Hematopoietic multipotent progenitor cell treated with erythropoietin and hydrocortisone succinate and interleukin-3 and kit ligand, for 4 days (in vitro differentiated cells): Measurements from ENCODE around the gene PRKCE.
A peak's percentile ranks its signal among the peaks of the same experiment; 100 is the strongest.
"Not testable (repeated sequence)": the region's sequence is repeated elsewhere in the genome, so short reads cannot be mapped to it uniquely, and the experiment has no call there.

Experiments used
- DNase-seq: peaks from one replicate; pipeline ENCODE4 v3.0.0-alpha.2; 2015

The PRKCE gene

DNA sequence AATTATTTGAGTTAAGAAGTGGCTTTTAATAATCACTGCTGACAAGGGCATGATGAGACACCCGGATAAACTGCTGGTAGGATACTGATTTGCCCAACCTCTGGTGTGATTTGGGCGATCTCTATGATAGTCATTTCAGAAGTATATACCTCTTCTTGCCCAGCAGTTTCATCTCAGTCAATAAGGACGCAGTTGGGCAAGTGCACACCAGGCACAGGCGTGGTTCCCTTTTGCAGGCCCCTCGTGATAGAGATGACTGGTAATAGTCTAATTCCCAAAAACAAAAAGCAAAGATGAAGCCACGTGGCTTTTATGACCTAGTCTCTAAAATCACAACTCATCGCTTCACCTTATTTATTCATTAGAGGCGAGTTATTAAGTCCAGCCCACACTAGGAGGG, 246.4 kb downstream of the PRKCE start:
- no peak for DNase-seq

DNA sequence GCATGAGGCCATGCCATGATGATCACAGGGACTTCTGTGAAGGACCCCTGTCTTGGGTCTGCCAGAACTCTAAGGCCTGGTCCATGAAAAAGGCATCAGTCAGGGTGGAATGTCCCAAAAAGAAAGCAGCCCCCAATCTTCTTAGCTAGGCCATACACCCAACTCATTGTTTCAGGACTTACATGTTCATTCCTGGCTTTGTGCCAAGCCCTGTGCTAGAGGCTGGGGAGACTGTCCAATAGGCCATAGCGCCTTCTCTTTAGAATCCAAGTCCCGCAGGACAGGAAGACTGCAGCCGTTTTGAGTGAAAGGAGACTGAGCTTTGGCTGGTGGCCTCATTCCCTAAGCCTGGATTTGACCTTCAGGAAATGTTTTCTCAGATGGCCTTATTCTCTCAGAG, 247.3 kb downstream of the PRKCE start:
- DNase-seq: peak; percentile 52

DNA sequence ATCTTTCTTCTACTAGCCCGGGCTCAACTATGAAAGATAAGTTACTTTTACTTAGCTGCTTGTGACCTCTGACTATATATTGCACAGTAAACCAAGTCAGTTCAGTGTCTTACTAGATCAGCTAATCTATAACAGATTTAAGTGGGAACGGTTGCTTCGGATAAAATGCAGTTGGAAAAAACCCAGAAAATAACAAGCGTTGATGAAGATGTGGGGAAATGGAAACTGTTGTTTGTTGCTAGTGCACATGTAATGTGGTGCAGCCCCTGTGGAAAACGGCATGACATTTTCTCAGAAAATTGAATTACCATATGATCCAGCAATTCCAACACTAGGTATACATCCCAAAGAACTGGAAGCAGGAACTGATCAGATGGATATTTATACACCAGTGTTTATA, 248.5 kb downstream of the PRKCE start:
- DNase-seq: no peak

DNA sequence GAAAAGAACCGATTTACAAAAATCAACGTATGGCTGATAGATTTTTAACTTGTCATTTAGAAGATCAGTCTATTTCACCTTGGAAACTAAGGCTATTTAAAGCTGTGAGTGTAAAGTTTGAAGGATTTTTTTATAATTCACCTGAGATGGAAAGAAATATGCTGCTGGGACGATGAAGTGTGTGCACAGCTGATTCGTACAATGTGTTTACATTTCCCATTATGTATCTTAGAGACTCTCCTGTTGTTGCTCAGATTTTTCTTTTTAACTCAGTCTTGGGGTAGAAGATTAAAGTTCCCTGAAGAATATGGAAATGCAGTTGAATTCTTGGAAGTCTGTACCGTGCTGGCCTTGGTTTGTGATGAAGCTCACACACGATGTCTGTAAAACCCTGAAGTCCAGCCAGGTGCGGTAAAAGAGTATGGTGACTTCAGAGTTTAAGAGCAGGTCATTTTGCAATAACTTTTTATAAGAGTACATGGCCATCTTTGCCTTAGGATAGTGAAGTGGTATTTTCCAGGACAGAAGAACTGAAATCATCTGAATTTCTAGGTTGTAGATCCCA, 250.1 kb downstream of the PRKCE start:
- DNase-seq: no peak

DNA sequence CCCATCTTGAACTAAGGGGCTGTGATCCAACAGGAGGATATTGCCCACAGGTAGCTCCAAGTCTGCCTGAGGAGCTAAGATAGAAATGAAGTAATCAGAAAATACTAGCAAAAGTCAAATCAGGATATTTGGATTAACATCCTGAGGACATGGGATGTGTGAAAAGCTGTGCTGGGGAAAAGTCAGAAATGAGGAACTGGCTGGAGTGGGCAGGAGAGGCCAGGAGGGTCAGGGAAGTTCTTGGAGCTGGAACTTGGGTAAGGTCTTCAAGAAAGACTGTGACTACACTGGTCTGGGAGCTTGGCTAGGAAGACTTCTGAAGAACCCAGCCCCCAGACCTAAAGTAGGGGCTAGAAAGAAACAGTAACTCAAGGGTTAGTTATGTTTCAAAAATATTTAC, 250.9 kb downstream of the PRKCE start:
- DNase-seq: no peak

DNA sequence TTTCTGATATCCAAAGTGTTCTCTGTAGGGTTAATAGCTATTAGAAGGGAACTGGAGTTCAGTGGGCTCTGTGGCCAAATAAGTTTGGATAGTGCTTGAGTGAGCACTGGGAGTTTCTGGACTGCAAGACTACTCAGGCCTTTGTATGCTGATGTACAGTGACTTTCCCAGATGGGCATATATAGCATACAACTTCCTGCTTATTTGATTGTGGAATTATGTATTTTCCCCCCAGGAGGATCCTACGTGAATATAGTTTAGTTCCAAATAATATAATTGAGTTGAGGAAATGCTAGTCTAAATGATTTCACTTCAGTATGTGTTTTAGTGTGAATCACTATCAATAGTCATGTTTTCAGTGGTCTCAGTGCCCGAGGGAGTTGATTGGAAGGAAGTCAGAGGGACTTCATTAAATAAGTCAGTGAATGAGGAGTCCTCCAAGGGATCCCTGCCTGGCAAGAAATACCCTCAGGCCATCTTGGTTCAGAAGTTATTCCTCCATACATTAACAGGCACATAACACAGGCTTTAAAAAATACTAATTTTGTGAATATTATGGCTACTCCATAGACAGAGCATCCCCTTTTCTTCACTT, 251.4 kb downstream of the PRKCE start:
- no peak for DNase-seq

DNA sequence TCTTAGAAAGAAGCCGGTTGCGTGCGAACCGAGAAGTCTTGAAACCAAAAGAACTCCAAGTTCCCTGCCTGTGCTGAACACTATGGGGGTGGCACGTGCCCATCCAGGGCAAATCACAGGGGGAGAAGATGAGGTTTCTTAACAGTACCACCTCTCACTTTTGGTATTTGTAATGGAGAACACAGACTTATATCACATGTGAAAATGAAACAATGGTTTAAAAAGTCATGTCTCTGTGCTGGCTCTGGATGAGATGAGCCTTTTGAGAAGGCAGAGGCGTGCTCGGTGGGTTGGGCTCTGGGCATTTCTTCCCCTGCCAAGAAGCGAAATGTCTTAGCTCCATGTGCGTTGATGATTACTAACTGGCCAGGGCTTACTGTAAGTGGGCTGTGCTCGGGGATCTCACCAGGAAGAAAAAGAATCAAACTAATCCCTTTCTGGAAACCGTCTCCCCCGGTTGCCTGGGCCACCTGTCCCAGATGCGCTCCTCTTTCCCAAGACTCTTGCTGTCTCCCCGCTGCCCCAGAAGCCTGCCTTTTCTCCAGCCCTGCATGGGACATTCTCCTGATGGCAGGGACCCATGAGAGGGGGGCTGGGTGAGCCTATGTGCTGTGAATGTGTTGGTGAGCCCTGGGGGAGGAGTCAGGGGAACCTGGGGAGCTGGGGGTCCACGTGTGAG, 252.9 kb downstream of the PRKCE start:
- no peak for DNase-seq

DNA sequence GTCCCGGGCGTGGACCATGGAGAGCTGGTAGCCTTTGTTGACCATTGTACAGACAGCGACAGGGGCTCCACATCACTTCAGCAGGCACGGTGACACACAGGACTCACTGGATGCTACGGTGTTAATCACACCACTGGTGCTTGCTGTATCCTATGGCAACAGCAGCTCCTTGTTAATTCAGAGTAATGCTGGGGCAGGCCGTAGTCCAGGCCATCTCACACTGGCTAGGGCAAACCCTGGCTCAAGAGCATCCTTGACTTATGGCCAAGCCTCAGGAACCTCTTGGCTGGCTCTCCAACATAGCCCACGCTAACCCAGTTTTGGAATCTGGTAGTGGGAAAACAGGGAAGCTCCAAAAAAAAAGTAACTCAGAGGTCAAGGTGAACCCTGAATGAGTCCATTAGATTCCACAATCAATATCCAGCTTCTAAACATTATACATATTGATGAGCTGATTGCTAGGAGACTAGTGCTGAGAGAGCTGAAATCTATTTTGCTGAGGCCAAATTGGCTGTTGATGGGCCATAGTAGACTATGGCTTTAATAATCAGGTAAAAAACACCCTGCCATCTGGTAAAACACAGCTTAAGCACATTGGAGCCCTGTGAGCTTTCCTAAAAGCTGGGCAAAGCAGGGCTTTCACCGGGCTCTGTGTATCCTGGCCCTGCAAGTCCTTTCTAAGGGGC, 253.6 kb downstream of the PRKCE start:
- no peak for DNase-seq

DNA sequence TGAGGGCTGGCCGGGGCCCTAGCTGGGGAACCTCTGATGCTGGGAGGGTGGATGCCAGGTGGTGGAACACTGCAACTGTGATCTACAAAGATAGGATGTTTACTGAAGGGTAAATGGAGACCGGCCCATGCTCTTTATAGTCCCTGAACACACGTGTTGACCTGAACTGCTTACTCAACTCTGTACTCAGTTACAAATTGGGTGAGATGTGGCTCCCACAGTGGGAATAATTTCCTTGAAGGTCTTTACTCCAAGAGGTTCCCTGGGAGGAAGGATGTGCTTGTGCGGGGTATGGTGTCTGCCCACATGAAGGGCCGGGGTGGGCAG, 254.1 kb downstream of the PRKCE start:
- no peak for DNase-seq

DNA sequence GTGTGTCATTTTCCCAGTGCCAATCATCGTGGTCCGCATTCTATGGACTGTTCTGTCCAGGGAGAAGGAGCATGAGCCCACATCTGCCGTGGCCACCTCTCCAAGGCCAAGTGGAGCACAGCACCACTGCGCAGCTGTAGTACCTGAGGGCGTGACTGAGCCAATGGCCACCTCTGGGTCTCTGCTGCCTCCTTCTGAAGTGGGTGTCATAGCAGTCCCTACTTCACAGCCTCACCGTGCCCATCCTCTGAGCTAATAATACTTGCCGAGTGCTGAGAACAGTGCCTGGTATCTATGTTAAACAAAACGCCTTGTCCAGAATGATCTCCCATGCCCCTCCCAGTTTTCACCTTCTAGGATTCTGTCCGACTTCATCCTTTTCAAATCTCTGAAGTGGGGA, 256.1 kb downstream of the PRKCE start:
- no peak for DNase-seq

DNA sequence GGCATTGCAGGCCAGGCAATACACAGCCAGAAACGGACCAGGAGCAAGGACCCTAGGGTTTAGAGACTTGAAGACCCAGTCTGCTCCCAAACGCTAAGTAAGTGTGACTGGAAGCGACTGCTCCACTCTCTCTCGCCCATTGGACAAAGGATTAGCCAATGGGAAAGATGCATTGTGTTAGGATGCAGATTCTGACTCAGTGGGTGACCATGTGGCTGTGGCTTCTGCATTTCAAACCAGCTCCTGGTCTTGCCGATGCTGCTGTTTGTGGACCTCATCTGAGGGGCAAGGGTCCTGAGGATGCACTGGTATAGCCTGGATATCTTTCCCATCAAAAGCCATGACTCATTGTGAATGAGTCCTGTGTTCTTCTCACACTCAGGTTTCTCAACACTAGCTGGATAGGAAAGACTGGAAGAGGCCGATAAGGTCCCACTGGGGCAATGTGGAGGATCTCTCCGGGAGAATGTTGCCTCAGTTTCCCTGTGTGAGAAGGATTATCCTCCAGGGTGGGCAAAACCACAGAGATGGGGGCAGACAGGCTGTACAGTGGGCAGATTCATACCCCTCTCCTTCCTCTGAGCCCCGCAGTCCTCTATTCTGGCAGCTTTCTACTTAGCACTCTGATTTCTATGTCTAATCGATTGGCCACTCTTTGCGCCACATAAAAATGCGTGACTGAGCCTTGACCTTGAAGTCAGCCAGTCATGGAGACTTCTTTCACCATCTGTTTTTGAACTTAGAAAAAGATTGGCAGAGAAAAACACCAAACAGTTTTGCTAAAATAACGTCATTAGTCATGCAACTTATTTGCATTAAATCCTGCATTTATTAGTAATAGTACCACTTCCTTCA, 257.1 kb downstream of the PRKCE start:
- no peak for DNase-seq

DNA sequence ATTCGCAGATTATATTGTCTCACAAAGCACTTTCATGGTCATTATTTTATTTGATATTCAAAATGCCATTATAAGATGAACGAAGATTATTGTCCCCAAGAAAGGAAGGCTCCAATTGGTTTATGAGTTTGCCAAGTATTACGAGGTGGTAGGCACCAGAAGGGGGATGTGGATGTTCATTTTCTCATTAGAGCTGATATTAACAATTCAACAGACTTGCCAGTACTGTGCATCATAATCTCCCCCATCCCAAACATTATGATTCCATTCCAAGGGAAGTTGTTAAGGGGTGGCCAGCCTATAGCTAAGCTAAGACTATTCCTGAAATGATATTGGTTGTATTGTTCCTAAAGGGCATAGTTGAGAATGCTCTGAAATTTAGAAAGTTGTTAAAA, 257.7 kb downstream of the PRKCE start:
- no peak for DNase-seq

DNA sequence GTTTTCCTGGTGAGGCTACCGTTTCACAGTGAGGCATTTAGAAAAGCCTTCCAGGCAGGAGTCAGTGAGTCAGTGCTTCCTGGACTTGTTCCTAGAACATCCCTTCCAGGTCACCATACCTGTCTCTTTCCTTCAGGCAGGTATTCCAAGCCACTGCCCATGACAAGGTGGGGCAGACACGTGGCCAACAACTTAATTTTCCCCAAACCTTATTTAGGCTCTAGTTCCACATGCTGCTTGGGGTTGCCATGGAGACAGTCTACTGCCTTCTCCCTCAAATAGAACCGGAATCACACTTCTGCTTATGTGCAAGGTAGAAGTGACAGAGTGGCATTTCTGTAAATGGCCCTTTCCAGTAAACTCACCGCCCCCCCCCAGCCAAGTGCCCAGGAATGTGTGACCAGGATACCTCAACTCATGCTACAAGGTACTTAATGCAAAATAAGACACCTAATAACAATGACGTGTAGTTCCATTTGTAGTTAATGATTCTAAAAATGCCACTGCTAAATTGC, 258.3 kb downstream of the PRKCE start:
- DNase-seq: peak; percentile 68

DNA sequence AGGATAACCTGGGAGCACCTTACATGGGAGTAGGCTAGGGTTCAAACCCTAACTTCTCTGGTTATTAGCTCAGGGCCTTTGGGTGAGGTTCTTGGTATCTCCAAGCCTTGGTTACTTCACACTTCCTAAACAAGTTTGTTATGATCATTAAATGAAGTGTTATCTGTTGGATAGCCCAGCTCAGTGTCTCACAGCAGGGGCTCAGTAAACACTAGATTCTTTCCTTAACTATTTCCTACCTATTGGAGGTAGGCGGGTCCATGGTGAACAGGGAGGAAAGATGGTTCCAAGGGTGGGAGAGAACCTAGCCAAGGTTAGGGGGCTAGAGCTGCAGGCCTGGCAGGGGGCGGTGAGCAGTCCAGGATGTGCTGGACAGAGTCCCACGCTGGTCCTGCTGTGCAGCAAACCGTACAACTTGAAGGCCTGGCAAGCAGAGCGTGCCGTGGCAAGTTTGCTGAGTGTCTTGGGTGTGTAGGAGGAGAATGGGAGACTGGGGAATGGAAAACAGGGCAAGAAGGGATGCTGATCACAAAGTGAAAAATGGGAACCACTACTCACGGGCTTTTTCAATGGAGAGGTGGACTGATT, 259.1 kb downstream of the PRKCE start:
- DNase-seq: no peak

DNA sequence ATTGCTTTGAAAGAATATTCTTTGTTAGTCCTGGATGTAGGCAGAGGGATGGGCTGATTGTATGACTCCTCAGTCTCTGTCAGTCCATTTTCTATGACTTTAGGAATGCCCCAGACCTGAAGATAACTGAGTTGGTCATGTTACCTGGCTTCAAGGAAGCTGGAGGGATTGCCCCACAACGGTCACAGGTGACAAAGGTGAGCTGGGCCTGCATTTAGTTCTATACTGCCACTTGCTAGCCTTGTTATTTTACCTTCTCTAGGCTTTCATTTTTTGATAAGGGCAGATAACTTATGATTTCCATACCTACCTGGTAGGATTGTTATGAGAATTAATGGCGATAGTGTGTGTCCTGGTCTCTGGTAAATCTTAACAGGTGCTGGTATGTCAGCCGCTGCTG, 260.1 kb downstream of the PRKCE start:
- DNase-seq: no peak

DNA sequence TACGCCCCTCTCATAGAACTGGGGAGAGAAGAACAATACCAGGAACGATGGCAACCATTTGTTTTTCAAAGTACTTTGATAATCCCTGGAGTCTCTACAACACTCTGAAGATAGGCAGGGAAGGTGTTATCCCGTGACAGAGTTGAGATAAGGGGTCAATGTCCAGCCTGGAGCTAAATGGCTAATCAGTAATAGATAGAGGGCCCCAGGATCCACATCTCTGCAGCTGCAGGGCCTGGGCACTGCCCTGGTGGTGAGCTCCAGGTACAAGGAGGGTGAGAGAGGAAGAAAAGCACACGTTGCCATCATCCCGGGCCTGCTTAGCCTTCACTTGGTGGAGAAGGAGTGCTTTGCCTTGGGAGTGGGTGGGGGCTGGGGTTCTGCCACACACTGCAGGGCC, 260.6 kb downstream of the PRKCE start:
- no peak for DNase-seq

DNA sequence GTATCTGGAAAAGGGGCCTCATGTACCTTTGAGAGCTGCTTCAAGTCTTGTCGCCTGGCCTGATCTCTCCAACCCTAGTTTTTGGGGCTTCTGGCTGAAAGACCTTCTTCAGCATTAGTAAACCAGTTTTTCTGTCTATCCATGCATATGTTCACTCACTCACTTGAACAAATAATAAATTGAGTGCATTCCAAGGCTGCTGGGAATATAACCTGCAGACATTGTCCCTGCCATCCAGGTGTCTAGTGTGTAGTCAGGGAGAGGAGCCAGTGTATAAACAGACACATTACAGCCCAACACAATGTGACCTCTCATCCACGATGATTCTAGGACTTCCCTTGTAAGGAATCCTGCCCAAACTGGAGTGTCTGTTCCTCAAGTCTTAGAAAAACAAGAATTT, 262.1 kb downstream of the PRKCE start:
- no peak for DNase-seq

DNA sequence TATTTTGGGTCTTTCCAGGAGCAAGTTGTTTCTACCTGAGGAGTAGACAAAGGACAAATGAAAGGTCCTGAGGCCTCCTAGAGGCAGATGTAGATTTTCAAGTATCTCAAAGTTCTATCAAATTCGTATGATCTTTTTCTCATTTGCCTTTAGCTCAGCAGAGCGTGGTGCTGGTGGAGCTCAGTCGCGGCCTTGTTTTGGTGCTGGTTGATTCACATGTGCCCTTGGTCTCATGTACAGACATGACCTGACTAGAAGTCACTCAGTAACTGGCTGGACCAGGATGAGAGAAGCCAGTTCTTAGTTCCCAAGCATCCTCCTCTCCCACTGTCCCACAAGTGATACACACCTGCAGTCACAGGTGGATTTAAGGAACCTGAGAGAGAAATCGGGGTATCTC, 264.0 kb downstream of the PRKCE start:
- no peak for DNase-seq

DNA sequence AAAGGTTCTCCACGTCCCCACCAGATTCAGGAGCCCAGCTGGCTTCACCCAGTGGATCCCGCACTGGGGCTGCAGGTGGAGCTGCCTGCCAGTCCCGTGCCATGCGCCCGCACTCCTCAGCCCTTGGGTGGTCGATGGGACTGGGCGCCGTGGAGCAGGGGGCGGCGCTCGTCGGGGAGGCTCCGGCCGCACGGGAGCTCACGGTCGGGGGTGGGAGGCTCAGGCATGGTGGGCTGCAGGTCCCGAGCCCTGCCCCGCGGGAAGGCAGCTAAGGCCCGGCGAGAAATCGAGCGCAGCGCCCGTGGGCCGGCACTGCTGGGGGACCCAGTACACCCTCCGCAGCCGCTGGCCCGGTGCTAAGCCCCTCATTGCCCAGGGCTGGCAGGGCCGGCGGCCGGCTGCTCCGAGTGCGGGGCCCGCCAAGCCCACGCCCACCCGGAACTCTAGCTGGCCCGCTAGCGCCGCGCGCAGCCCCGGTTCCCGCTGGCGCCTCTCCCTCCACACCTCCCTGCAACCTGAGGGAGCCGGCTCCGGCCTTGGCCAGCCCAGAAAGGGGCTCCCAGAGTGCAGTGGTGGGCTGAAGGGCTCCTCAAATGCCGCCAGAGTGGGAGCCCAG, 266.2 kb downstream of the PRKCE start:
- not testable (repeated sequence) for DNase-seq

DNA sequence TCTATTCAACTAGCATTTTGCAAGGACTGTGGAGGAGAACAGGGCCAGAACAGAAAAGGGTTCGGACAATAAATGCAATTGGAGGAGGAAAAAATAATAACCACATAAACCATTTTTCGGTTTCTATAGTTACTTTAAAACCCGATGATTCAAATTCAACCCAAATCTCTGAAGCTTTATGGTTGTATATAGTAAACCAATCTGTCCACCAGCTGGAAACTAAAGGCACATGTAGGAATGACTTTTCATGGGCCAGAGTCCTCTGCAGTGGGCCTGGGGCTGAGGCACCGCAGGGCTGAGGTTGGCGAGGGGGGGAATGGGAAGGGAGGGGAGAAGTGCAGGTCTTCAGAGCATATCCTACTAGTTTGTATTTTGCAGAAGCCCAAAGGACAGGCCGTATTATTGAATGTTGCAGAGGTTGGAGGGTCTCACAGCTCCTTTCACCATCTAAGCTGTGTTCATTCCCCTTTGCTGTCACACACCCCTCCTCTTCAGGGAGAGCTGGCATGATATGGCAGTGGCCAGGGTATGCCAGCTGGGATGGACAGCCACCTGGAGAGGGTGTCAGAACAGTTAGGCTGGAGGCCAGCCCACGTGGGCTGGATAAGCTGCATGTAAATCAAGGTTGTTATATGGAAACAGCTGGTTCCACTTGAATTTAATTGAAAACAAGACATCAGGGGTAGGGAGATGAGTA, 267.1 kb downstream of the PRKCE start:
- DNase-seq: no peak

DNA sequence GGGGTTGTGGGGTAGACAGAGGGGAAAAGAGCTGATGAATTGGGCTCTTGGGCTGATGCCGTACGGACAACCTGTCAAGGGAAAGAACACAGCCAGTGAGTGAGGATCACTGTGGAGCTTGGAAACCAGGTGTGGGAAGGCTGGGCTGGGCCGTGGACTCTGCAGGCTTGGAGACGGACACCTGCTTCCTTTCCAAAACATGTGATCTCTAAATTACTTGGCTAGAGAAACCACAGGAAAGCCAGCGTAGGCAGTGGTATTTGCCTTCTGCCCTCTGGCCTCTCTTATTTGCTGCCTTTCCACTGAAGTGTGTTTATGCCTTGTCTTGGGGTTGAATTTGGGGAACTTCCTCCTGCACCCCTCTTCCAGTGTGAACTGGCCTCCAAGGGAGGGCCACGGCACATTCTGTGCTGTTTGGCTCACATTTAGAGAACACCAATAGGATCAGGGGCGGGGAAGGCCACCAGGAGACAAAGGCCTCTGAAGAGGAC, 267.7 kb downstream of the PRKCE start:
- peak; percentile 61 for DNase-seq
